H9 (cell line): ENCODE data around the gene IL1RAPL1. TPM values are rescaled to one million over a fixed set of nuclear protein-coding genes. Genes with fewer than 3 reads are reported as not detected.
A peak's percentile ranks its signal among the peaks of the same experiment; 100 is the strongest.

ENCODE experiments used
- DNase-seq: peaks from one replicate; pipeline ENCODE4 v3.0.0-alpha.2; 2017
- H2AFZ ChIP-seq: one replicate; pipeline ENCODE4 v1.6.1; 2013; ENCODE audit warnings: mild to moderate bottlenecking, low read length, control low read depth, moderate library complexity
- H2AK5ac ChIP-seq: 2 replicates; pipeline ENCODE4 v1.6.1; 2013; ENCODE audit warnings: low read length, control low read depth, mixed read lengths; ENCODE audit not compliant: insufficient read length
- H2BK120ac ChIP-seq: one replicate; pipeline ENCODE4 v1.6.1; 2013; ENCODE audit warnings: low read depth, mild to moderate bottlenecking, low read length, control low read depth, inconsistent platforms; ENCODE audit not compliant: poor library complexity, severe bottlenecking
- H2BK12ac ChIP-seq: 2 replicates; pipeline ENCODE4 v1.6.1; 2013; ENCODE audit warnings: low read length, control low read depth, mixed read lengths, low read depth; ENCODE audit not compliant: insufficient read length
- H2BK15ac ChIP-seq: 2 replicates; pipeline ENCODE4 v1.6.1; 2013; ENCODE audit warnings: low read depth, low read length, control low read depth
- H2BK20ac ChIP-seq: one replicate; pipeline ENCODE4 v1.6.1; 2013; ENCODE audit warnings: low read depth, mild to moderate bottlenecking, low read length, control low read depth, inconsistent platforms; ENCODE audit not compliant: poor library complexity, severe bottlenecking
- H2BK5ac ChIP-seq: 2 replicates; pipeline ENCODE4 v1.6.1; 2013; ENCODE audit warnings: low read length, control low read depth, mixed read lengths; ENCODE audit not compliant: insufficient read length
- H3K14ac ChIP-seq: 2 replicates; pipeline ENCODE4 v1.6.1; 2013; ENCODE audit warnings: low read length, control low read depth; ENCODE audit not compliant: insufficient read depth
- H3K18ac ChIP-seq: 2 replicates; pipeline ENCODE4 v1.6.1; 2013; ENCODE audit warnings: low read depth, mild to moderate bottlenecking, mixed read lengths, low read length, control low read depth; ENCODE audit not compliant: insufficient read length
- H3K23ac ChIP-seq: 2 replicates; pipeline ENCODE4 v1.6.1; 2013; ENCODE audit warnings: low read length, control low read depth, mixed read lengths, low read depth; ENCODE audit not compliant: insufficient read length
- H3K23me2 ChIP-seq: 2 replicates; pipeline ENCODE4 v1.6.1; 2013; ENCODE audit warnings: low read depth, mild to moderate bottlenecking, mixed read lengths, low read length, control low read depth; ENCODE audit not compliant: insufficient read length, poor library complexity, severe bottlenecking
- H3K27ac ChIP-seq: 2 replicates; pipeline ENCODE4 v1.5.1; 2013; ENCODE audit warnings: low read length, control low read depth, mixed read lengths, low read depth; ENCODE audit not compliant: insufficient read length
- H3K27me3 ChIP-seq: 2 replicates; pipeline ENCODE4 v1.6.1; 2013; ENCODE audit warnings: low read length, control low read depth, inconsistent platforms; ENCODE audit not compliant: insufficient read depth
- H3K4ac ChIP-seq: 2 replicates; pipeline ENCODE4 v1.6.1; 2013; ENCODE audit warnings: low read depth, mild to moderate bottlenecking, control low read depth, inconsistent platforms, low read length, moderate library complexity
- H3K4me1 ChIP-seq: 2 replicates; pipeline ENCODE4 v1.6.1; 2013; ENCODE audit warnings: low read length, control low read depth, inconsistent platforms; ENCODE audit not compliant: insufficient read depth
- H3K4me2 ChIP-seq: 2 replicates; pipeline ENCODE4 v1.6.1; 2013; ENCODE audit warnings: low read length, control low read depth, mixed read lengths; ENCODE audit not compliant: insufficient read length, insufficient read depth
- H3K56ac ChIP-seq: 2 replicates; pipeline ENCODE4 v1.6.1; 2013; ENCODE audit warnings: low read depth, mild to moderate bottlenecking, mixed read lengths, low read length, control low read depth; ENCODE audit not compliant: insufficient read length
- H3K79me1 ChIP-seq: 2 replicates; pipeline ENCODE4 v1.6.1; 2013; ENCODE audit warnings: low read depth, mild to moderate bottlenecking, moderate library complexity, low read length, control low read depth, inconsistent platforms; ENCODE audit not compliant: insufficient read depth, poor library complexity, severe bottlenecking
- H3K79me2 ChIP-seq: 2 replicates; pipeline ENCODE4 v1.6.1; 2013; ENCODE audit warnings: low read length, control low read depth, inconsistent platforms; ENCODE audit not compliant: insufficient read depth
- H3K9ac ChIP-seq: 2 replicates; pipeline ENCODE4 v1.6.1; 2013; ENCODE audit warnings: low read length, control low read depth, mixed read lengths; ENCODE audit not compliant: insufficient read length; ENCODE audit errors: extremely low read depth
- H3K9me3 ChIP-seq: one replicate; pipeline ENCODE4 v1.6.1; 2013; ENCODE audit warnings: low read depth, low read length, inconsistent platforms; ENCODE audit not compliant: control insufficient read depth
- H3T11ph ChIP-seq: one replicate; pipeline ENCODE4 v1.6.1; 2013; ENCODE audit warnings: mild to moderate bottlenecking, low read length, control low read depth, inconsistent platforms
- H4K20me1 ChIP-seq: one replicate; pipeline ENCODE4 v1.6.1; 2013; ENCODE audit not compliant: control insufficient read depth, insufficient read length, insufficient read depth
- H4K5ac ChIP-seq: 2 replicates; pipeline ENCODE4 v1.6.1; 2013; ENCODE audit warnings: low read depth, mild to moderate bottlenecking, mixed read lengths, low read length, control low read depth; ENCODE audit not compliant: insufficient read length
- H4K8ac ChIP-seq: replicated peaks from 2 replicates; pipeline ENCODE4 v1.6.1; 2013; ENCODE audit warnings: low read length, control low read depth, mixed read lengths, low read depth; ENCODE audit not compliant: insufficient read length
- H4K91ac ChIP-seq: 2 replicates; pipeline ENCODE4 v1.6.1; 2013; ENCODE audit warnings: low read depth, mild to moderate bottlenecking, moderate library complexity, mixed read lengths, low read length, control low read depth; ENCODE audit not compliant: insufficient read length
- H3K27ac Mint-ChIP-seq, 3 experiments: 2 replicates in 2 of 3; 3 replicates in 1 of 3; pipeline ENCODE4 v1.8.0; 2020 to 2021; ENCODE audit warnings: mixed read lengths in 3 of 3, mild to moderate bottlenecking in 1 of 3, moderate library complexity in 1 of 3
- H3K27me3 Mint-ChIP-seq: 2 replicates; pipeline ENCODE4 v1.8.0; 2021; ENCODE audit warnings: low read depth, mild to moderate bottlenecking, moderate library complexity, mixed read lengths
- H3K36me3 Mint-ChIP-seq, 3 experiments: 2 replicates in 2 of 3; 3 replicates in 1 of 3; pipeline ENCODE4 v1.8.0; 2020 to 2021; ENCODE audit warnings: low read depth in 3 of 3, mixed read lengths in 3 of 3; ENCODE audit not compliant: insufficient read depth in 1 of 3
- H3K4me1 Mint-ChIP-seq, 2 experiments: 2 replicates each; pipeline ENCODE4 v1.8.0; 2020; ENCODE audit warnings: mixed read lengths in 2 of 2
- H3K4me3 Mint-ChIP-seq, 2 experiments: 2 replicates in 1 of 2; 3 replicates in 1 of 2; pipeline ENCODE4 v1.8.0; 2020 to 2021; ENCODE audit warnings: mild to moderate bottlenecking in 2 of 2, mixed read lengths in 2 of 2, moderate library complexity in 1 of 2
- H3K9me3 Mint-ChIP-seq, 2 experiments: 2 replicates in 1 of 2; 3 replicates in 1 of 2; pipeline ENCODE4 v1.8.0; 2020; ENCODE audit warnings: mild to moderate bottlenecking in 2 of 2, mixed read lengths in 2 of 2, moderate library complexity in 1 of 2
- CTCF ChIP-seq: fragments of 200-600 bp; sonication (generic); conservative IDR thresholded peaks from 3 replicates; pipeline ENCODE4 v1.8.0; 2021; ENCODE audit warnings: antibody characterized with exemption, mild to moderate bottlenecking
- WGBS: extraction: QIAGEN DNeasy Blood & Tissue Kit; methylation state at CpG from one replicate; pipeline ENCODE4 v1.1.7; 2013; ENCODE audit warnings: missing lambda C conversion rate, low lambda C conversion rate, mixed read lengths; ENCODE audit not compliant: insufficient read length; ENCODE audit errors: extremely low coverage; 5-methylcytosine and 5-hydroxymethylcytosine counted together
- total RNA-seq: library from RNA; stranded (reverse); gene quantifications from 2 replicates; pipeline ENCODE4 v1.2.1, GENCODE V29; 2021

IL1RAPL1 gene
- total RNA-seq, 1 experiment from 2014 or later: 0.31 TPM

DNA sequence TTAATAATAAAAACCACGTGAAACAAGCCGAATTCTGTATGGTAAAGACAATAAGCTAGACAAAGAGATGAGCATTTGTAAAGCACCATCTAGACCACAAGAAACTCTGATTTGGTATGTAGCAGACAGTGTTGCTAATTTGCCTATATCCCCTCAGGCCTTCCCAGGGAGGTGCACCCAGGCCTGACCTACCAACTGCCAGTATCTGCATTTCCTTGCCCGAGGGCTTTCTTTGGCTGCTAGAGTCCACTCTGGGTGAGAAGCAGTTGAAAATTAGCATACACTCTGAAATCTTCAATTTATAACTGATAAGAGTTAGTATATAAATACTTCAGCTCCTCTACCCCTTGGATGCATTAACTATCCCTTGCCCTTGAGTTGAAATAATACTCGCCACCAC, 37.4 kb upstream of the IL1RAPL1 start:
- no peak overlapping the region for H4K91ac ChIP-seq
- peaks cover 0 to 19% of the 10 kb centered on the region in 2 experiments; a peak in 2 of 4 replicates for H3K4me1 Mint-ChIP-seq
- no peak overlapping the region for H2BK120ac ChIP-seq
- H2AFZ ChIP-seq: no peak overlapping the region
- no peak overlapping the region for H3K23ac ChIP-seq
- H3K18ac ChIP-seq: no peak overlapping the region
- no peak overlapping the region for H3K27ac Mint-ChIP-seq
- H3K27ac ChIP-seq: no peak overlapping the region
- WGBS: no CpG with 5 or more reads among the region's 4 CpGs
- no peak overlapping the region for H4K8ac ChIP-seq
- no peaks in the 10 kb centered on the region for H3K4me1 ChIP-seq
- peaks cover 0 to 57% of the 10 kb centered on the region in 2 experiments; a peak in 3 of 5 replicates for H3K9me3 Mint-ChIP-seq
- no peak overlapping the region for H3K4me2 ChIP-seq
- H3K27me3 Mint-ChIP-seq: no peaks in the 10 kb centered on the region
- H2AK5ac ChIP-seq: no peak overlapping the region
- no peaks in the 10 kb centered on the region for H3K23me2 ChIP-seq
- H3K14ac ChIP-seq: no peak overlapping the region
- no peak overlapping the region for H4K5ac ChIP-seq
- no peak overlapping the region for H3K56ac ChIP-seq
- no peak overlapping the region for H2BK20ac ChIP-seq
- no peak overlapping the region for H2BK12ac ChIP-seq
- H3K79me1 ChIP-seq: no peaks in the 10 kb centered on the region
- DNase-seq: peak; percentile 45
- H3K9ac ChIP-seq: no peak overlapping the region
- no peak for TF ChIP-seq CTCF
- no peaks in the 10 kb centered on the region for H3K79me2 ChIP-seq
- no peaks in the 10 kb centered on the region for H3K9me3 ChIP-seq
- H2BK5ac ChIP-seq: no peak overlapping the region
- no peak overlapping the region for H3K4ac ChIP-seq
- no peak overlapping the region for H3T11ph ChIP-seq
- no peaks in the 10 kb centered on the region for H3K36me3 Mint-ChIP-seq
- no peak overlapping the region for H2BK15ac ChIP-seq
- no peaks in the 10 kb centered on the region for H4K20me1 ChIP-seq
- H3K4me3 Mint-ChIP-seq: no peak overlapping the region
- H3K27me3 ChIP-seq: no peaks in the 10 kb centered on the region
